Gastrocnemius medialis (tissue), 4 donors: ENCODE data around the gene MIAT. TPM values are rescaled to one million over a fixed set of nuclear protein-coding genes. Genes with fewer than 3 reads are reported as not detected.
A peak's percentile ranks its signal among the peaks of the same experiment; 100 is the strongest.

Experiments used
- ATAC-seq, 2 donors: fragments of 150-250 bp; one replicate each; pipeline ENCODE4 v1.9.1; 2016
- DNase-seq, 2 donors: peaks; one replicate each; pipeline ENCODE4 v3.0.0-alpha.2; 2019
- H3K27ac ChIP-seq, 4 donors: fragments of 200-600 bp; sonication (generic); 1 replicate in 1 of 4; 2 replicates in 3 of 4; pipeline ENCODE4 v1.5.1; 2016 to 2018; ENCODE audit warnings: mild to moderate bottlenecking in 2 of 4, moderate library complexity in 1 of 4
- H3K27me3 ChIP-seq, 3 donors: fragments of 200-600 bp; sonication (generic) in 2 of 3; 1 replicate in 1 of 3; 2 replicates in 2 of 3; pipeline versions ENCODE4 v1.5.1 to v1.6.0; 2016 to 2019; ENCODE audit warnings: mild to moderate bottlenecking in 1 of 3, moderate library complexity in 1 of 3
- H3K36me3 ChIP-seq, 2 donors: fragments of 200-600 bp; sonication (generic) in 1 of 2; one replicate each; pipeline ENCODE4 v1.5.1; 2017 to 2018
- H3K4me1 ChIP-seq, 2 donors: fragments of 200-600 bp; sonication (generic) in 1 of 2; one replicate each; pipeline ENCODE4 v1.5.1; 2016 to 2017; ENCODE audit warnings: mild to moderate bottlenecking in 2 of 2
- H3K4me3 ChIP-seq, 4 donors: fragments of 200-600 bp; sonication (generic) in 3 of 4; 1 replicate in 1 of 4; 2 replicates in 3 of 4; pipeline ENCODE4 v1.5.1; 2016 to 2019; ENCODE audit warnings: mild to moderate bottlenecking in 2 of 4
- H3K9me3 ChIP-seq, 3 donors: fragments of 200-600 bp; sonication (generic) in 2 of 3; 1 replicate in 1 of 3; 2 replicates in 2 of 3; pipeline ENCODE4 v1.5.1; 2016 to 2019
- POLR2A ChIP-seq, 2 donors: fragments of 450-650 bp; IDR thresholded peaks; one replicate each; pipeline ENCODE4 v1.6.1; 2017; ENCODE audit warnings: antibody characterized with exemption in 2 of 2, mild to moderate bottlenecking in 2 of 2, moderate library complexity in 2 of 2
- in situ Hi-C, 4 donors: fragments of 200-750 bp; cut with MboI; loops; one replicate each; pipeline versions ENCODE4 v1.15.0 to v1.8.0; 2017; ENCODE audit warnings: low sequenced_read_pairs in 4 of 4
- intact Hi-C: fragments of 100-400 bp; cut with DNase I; formaldehyde crosslinking; loops from one replicate; pipeline ENCODE4 v1.15.1; 2023; ENCODE audit warnings: low total_unique reads
- total RNA-seq, 4 donors: library from RNA; depleted of rRNA; stranded (reverse); fragments of >200 nt; gene quantifications; one replicate each; pipeline versions ENCODE4 v1.1.0 to v1.2.3, GENCODE V29; 2016
- TF ChIP-seq, protein P1 (sequence below), 5 experiments: fragments of 450-650 bp in 3 of 5; fragments of 200-600 bp in 2 of 5; sonication (generic) in 2 of 5; IDR thresholded peaks in 4 of 5; conservative IDR thresholded peaks in 1 of 5; 1 replicate in 4 of 5; 2 replicates in 1 of 5; pipeline ENCODE4 v1.5.1; 2016 to 2019; ENCODE audit warnings: antibody characterized with exemption in 5 of 5, mild to moderate bottlenecking in 3 of 5, moderate library complexity in 3 of 5

The MIAT gene
- total RNA-seq, 4 donors from 2014 or later, result 0.02 to 0.25 (median 0.07) TPM; not detected in 1

DNA sequence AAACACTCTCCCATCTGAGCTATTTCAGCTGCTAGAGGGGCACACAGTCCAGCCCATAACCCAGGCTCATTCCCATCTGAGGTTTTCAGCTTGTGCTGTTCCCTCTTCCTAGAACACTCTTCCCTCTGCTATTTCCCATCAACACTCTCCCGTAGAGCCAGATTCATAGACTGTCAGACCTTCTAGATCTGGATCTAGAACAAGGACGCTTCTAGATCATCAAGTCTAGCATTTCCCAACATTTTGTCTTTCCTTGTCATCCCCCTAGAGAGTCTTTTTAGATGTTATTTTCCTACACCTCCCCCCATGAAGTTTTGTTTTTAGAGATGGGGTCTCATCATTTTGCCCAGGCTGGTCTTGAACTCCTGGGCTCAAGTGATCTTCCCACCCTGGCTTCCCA is 22.3 kb upstream of the MIAT start:
- TF ChIP-seq POLR2A (IDR thresholded peaks at IDR 0.05), result no peak
- TF ChIP-seq, protein P1, sequence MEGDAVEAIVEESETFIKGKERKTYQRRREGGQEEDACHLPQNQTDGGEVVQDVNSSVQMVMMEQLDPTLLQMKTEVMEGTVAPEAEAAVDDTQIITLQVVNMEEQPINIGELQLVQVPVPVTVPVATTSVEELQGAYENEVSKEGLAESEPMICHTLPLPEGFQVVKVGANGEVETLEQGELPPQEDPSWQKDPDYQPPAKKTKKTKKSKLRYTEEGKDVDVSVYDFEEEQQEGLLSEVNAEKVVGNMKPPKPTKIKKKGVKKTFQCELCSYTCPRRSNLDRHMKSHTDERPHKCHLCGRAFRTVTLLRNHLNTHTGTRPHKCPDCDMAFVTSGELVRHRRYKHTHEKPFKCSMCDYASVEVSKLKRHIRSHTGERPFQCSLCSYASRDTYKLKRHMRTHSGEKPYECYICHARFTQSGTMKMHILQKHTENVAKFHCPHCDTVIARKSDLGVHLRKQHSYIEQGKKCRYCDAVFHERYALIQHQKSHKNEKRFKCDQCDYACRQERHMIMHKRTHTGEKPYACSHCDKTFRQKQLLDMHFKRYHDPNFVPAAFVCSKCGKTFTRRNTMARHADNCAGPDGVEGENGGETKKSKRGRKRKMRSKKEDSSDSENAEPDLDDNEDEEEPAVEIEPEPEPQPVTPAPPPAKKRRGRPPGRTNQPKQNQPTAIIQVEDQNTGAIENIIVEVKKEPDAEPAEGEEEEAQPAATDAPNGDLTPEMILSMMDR (IDR thresholded peaks at IDR 0.05 in 4 of 5, conservative IDR thresholded peaks at IDR 0.05 in 1 of 5), result no peak
- DNase-seq (no peak), ATAC-seq (no peak)
- peaks cover 0 to 3% of the 10 kb centered on the region in 2 donors for H3K4me1 ChIP-seq
- intact Hi-C loops, result no loop called here
- no peaks in the 10 kb centered on the region for H3K9me3 ChIP-seq
- H3K4me3 ChIP-seq, result no peak overlapping the region
- H3K36me3 ChIP-seq, result no peaks in the 10 kb centered on the region
- H3K27me3 ChIP-seq, result no peaks in the 10 kb centered on the region
- in situ Hi-C loops, result no loop called here
- H3K27ac ChIP-seq, result no peak overlapping the region

DNA sequence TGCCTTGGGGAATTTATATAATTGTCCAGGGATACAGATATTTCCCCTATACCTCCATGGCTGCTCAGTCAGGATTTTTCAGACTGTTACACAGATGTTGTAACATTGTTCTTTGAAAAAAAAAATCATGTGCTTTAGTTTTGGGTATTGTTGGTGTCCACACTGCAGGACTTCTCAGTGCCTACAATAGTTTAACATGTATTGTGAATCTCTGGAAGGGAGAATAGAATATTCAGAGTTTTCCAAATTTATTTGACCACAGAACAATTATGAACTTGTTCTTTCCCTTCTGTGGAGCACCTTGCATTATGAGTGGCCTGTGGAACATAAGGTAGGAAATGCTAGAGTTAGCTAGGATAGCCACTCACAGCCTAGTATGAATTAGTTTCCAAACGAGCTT is 21.1 kb upstream of the MIAT start:
- no peaks in the 10 kb centered on the region for H3K9me3 ChIP-seq
- H3K4me1 ChIP-seq, result peaks cover 0 to 3% of the 10 kb centered on the region in 2 donors
- H3K27me3 ChIP-seq, result no peaks in the 10 kb centered on the region
- no peak overlapping the region for H3K27ac ChIP-seq
- ATAC-seq, result no peak
- DNase-seq, result no peak
- no peaks in the 10 kb centered on the region for H3K36me3 ChIP-seq
- in situ Hi-C loops (no loop called here), intact Hi-C loops (no loop called here)
- TF ChIP-seq, protein P1 (IDR thresholded peaks at IDR 0.05 in 4 of 5, conservative IDR thresholded peaks at IDR 0.05 in 1 of 5), result no peak
- no peak for TF ChIP-seq POLR2A (IDR thresholded peaks at IDR 0.05)
- no peak overlapping the region for H3K4me3 ChIP-seq

DNA sequence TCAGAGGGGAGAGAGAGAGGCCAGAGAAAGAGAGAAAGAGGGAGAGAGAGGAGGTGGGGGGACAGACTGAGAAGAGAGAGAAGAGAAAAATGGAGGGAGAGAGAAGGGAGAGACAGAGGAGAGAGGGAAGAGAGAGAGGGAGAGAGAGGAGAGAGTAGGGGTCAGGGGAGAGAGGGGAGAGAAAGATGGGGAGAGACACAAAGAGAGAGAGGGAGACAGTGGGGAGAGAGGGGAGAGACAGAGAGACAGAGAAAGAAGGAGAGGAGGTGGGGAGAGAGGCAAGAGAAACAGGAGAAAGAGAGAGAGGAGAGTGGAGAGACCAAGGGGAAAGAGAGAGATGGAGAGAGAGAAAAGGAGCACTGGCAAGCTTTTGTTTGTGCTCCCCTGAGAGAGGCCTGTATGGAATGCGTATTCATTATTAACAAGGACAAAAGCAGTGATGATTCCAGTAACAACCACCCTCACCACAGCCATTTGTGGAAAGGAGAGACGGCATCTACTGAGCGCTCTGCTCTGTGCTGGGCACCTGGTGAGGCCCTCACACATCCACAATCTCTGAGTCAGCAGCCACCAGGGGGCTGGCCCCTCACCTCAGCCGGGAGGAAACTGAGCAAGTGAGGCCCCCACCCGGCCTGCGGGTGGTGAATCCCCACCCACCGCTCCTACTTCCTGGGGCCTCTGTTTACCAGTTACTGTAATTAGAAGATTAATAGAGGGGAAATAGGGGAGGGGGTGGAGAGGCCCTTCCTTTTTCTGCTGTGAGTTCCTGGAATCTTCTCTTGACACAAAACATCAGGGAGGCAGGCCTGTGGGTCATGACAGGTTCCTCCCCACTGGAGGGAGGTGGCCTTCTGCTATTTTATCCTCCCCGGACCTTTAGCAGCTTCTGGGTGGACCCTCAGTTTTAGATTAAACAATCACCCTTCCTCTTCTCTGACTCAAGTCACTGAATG is 14.6 kb upstream of the MIAT start:
- no peak overlapping the region for H3K4me3 ChIP-seq
- ATAC-seq, result no peak
- H3K27me3 ChIP-seq, result no peaks in the 10 kb centered on the region
- H3K4me1 ChIP-seq, result peaks cover 0 to 9% of the 10 kb centered on the region in 2 donors
- peak overlapping the region; percentile 47 to 64 (median 54) for H3K27ac ChIP-seq
- in situ Hi-C loops, result no loop called here
- TF ChIP-seq POLR2A (IDR thresholded peaks at IDR 0.05), result no peak
- TF ChIP-seq, protein P1 (IDR thresholded peaks at IDR 0.05 in 4 of 5, conservative IDR thresholded peaks at IDR 0.05 in 1 of 5), result no peak
- H3K9me3 ChIP-seq, result no peaks in the 10 kb centered on the region
- no peaks in the 10 kb centered on the region for H3K36me3 ChIP-seq
- intact Hi-C loops, result no loop called here
- DNase-seq, result no peak

DNA sequence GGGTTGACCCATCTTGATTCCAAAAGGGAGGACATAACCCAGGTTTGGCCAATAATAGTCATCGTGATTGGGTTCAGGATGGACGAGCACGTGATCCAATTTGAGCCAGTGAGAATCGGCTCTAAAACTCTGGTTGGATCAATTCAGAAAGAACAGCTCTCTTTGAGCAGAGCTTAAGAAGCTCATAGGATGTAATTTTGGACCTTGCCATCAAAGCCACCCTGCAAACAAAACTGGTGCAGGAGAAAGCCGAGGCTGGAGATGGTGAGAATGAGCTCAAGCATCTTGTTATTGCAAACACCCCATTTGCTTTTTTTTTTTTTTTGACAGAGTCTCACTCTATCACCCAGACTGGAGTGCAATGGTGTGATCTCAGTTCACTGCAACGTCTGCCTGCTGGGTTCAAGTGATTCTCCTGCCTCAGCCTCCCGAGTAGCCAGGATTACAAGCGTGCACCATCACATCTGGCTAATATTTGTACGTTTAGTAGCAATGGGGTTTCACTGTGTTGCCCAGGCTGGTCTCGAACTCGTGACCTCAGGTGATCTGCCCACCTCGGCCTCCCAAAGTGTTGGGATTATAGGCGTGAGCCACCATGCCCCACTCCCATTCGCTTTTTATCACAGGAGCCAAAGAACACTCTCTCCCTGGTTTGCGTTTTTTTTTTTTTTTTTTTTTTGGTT is 13.8 kb upstream of the MIAT start:
- Histone ChIP-seq H3K36me3 (no peaks in the 10 kb centered on the region), H3K4me3 (no peak overlapping the region), H3K27ac (peak overlapping the region; percentile 47 to 80 (median 54)), H3K4me1 (peaks cover 0 to 9% of the 10 kb centered on the region in 2 donors), H3K9me3 (no peaks in the 10 kb centered on the region), H3K27me3 (peaks cover 0 to 6% (median 0%) of the 10 kb centered on the region in 3 donors)
- DNase-seq, result no peak
- intact Hi-C loops, result no loop called here
- in situ Hi-C loops, result no loop called here
- TF ChIP-seq, protein P1 (IDR thresholded peaks at IDR 0.05 in 4 of 5, conservative IDR thresholded peaks at IDR 0.05 in 1 of 5), result no peak
- TF ChIP-seq POLR2A (IDR thresholded peaks at IDR 0.05), result no peak
- ATAC-seq, result no peak
